HCT116 (cell line): ENCODE results near the gene CREG1.

ENCODE experiments used
- EGR1 ChIP-seq: IDR thresholded peaks from 2 replicates; pipeline ENCODE4 v1.6.1; 2012; ENCODE audit warnings: low read depth
- EZH2phosphoT487 ChIP-seq: fragments of 200-600 bp; IDR thresholded peaks from 2 replicates; pipeline ENCODE4 v1.6.1; 2018; ENCODE audit warnings: antibody characterized with exemption, borderline replicate concordance
- POLR2A ChIP-seq: IDR thresholded peaks from 2 replicates; pipeline ENCODE4 v1.7.0; 2011; ENCODE audit warnings: borderline replicate concordance; ENCODE audit not compliant: insufficient read depth, insufficient read length; ENCODE audit errors: extremely low read depth
- POLR2AphosphoS5 ChIP-seq: IDR thresholded peaks from 2 replicates; pipeline ENCODE4 v1.6.1; 2011; ENCODE audit warnings: mild to moderate bottlenecking, low read depth, low read length, moderate library complexity
- RAD21 ChIP-seq: IDR thresholded peaks from 2 replicates; pipeline ENCODE4 v1.6.1; 2012; ENCODE audit warnings: low read depth, mild to moderate bottlenecking
- ZNF274 ChIP-seq: fragments of 200-500 bp; sonication (Bioruptor generic); IDR thresholded peaks from 2 replicates; pipeline ENCODE4 v1.6.1; 2014; ENCODE audit warnings: mild to moderate bottlenecking, low read depth, low read length, inconsistent platforms
- TF ChIP-seq, protein P1 (sequence below), 3 experiments: fragments of 200-600 bp in 1 of 3; sonication (generic) in 1 of 3; IDR thresholded peaks in 2 of 3; conservative IDR thresholded peaks in 1 of 3; 2 replicates each; pipeline ENCODE4 v1.5.1; 2012 to 2017; ENCODE audit warnings: low read depth in 2 of 3, low read length in 2 of 3, antibody characterized with exemption in 1 of 3, borderline replicate concordance in 1 of 3, control low read depth in 1 of 3, mild to moderate bottlenecking in 1 of 3, mixed read lengths in 1 of 3, mixed run types in 1 of 3, moderate library complexity in 1 of 3; ENCODE audit not compliant: insufficient read depth in 1 of 3
- TF ChIP-seq, protein P2 (sequence below): IDR thresholded peaks from 2 replicates; pipeline ENCODE4 v1.6.1; 2012

DNA sequence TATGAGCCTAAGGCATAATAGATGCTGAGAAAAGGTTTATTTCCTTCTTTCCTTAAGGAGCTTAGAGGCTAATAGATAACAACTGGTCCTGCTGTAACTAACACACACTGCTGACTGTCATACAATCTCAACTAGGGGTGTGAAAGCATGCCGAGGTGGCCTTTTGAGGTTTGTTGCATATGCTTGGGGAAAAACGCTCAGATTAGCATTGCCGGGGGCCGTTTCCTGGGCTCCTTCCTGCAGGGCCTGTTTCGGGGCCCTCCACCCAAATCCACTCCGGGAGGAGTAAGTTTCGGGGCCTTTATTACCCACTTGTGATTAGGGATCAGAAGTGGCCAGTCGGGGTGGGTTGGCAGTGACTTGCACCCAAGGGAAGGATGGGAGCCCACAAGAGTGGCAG lies 49.3 kb upstream of the CREG1 start:
- TF ChIP-seq, protein P1, sequence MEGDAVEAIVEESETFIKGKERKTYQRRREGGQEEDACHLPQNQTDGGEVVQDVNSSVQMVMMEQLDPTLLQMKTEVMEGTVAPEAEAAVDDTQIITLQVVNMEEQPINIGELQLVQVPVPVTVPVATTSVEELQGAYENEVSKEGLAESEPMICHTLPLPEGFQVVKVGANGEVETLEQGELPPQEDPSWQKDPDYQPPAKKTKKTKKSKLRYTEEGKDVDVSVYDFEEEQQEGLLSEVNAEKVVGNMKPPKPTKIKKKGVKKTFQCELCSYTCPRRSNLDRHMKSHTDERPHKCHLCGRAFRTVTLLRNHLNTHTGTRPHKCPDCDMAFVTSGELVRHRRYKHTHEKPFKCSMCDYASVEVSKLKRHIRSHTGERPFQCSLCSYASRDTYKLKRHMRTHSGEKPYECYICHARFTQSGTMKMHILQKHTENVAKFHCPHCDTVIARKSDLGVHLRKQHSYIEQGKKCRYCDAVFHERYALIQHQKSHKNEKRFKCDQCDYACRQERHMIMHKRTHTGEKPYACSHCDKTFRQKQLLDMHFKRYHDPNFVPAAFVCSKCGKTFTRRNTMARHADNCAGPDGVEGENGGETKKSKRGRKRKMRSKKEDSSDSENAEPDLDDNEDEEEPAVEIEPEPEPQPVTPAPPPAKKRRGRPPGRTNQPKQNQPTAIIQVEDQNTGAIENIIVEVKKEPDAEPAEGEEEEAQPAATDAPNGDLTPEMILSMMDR (IDR thresholded peaks at IDR 0.05 in 2 of 3, conservative IDR thresholded peaks at IDR 0.05 in 1 of 3; ENCODE audit: borderline replicate concordance in 1 of 3, insufficient read depth in 1 of 3, low read depth in 2 of 3, low read length in 2 of 3), result no peak
- TF ChIP-seq, protein P2, sequence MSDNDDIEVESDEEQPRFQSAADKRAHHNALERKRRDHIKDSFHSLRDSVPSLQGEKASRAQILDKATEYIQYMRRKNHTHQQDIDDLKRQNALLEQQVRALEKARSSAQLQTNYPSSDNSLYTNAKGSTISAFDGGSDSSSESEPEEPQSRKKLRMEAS, result no peak
- TF ChIP-seq EGR1 (no peak), POLR2A (no peak), EZH2phosphoT487 (no peak), ZNF274 (no peak), POLR2AphosphoS5 (no peak), RAD21 (no peak)
